ENCODE data around the gene DCTN1.

GRCh38 chr2:74413001-74413698 is 33.0 kb upstream of the DCTN1 start:
- TF ChIP-seq CTCF (conservative IDR thresholded peaks at IDR 0.05; ENCODE audit: low read depth, low read length) (no peak), EZH2 (IDR thresholded peaks at IDR 0.05; ENCODE audit: low read length, unreplicated experiment) (no peak)

Data from PC-3 (cell line).